Breast epithelium (tissue), 3 donors: ENCODE measurements around the gene ANAPC2.

Source experiments
- CTCF ChIP-seq, 3 donors: fragments of 450-650 bp; IDR thresholded peaks; one replicate each; pipeline ENCODE4 v1.5.1; 2016 to 2017; ENCODE audit warnings: antibody characterized with exemption in 3 of 3, mild to moderate bottlenecking in 3 of 3, moderate library complexity in 3 of 3
- POLR2A ChIP-seq: fragments of 450-650 bp; IDR thresholded peaks from one replicate; pipeline ENCODE4 v1.6.1; 2016; ENCODE audit warnings: antibody characterized with exemption, mild to moderate bottlenecking, moderate library complexity

DNA sequence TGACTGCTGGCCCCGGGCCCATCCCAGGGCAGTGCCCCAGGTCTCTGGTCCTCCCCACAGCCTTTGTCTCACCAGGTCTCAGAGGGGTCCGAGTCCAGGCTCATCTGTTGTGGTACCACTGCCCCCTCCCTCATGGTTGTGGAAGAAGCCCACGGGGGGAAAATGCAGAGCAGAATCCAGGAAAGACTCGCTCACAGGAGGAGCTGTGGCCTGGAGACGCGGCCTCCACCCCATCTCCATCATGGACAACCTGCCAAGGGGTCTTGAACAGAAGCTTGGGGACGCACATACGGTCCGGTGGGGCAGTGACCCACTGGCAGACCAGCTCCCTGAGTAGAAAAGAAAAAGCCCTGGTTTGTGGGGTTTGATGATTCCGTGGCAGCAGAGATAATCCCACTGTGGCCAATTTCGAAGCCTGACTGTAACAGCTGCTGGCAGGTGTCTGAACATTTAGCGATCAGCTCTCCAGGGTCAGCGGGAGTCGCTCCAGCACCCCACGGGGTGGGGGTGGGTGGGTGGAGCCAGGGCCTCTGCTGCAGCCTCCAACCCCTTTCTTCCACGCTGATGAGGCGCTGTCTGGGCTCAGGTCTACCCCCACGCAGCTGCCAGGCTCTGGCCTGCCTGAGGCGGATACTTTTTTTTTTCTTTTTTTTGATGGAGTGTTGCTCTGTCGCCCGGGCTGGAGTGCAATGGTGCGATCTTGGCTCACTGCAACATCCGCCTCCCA lies 51.3 kb downstream of the ANAPC2 start:
- TF ChIP-seq CTCF (IDR thresholded peaks at IDR 0.05) (no peak), POLR2A (no peak)
